Dermis blood vessel endothelial cell (primary cell): ENCODE results near the gene NSD1. TPM values are rescaled to one million over a fixed set of nuclear protein-coding genes. Genes with fewer than 3 reads are reported as not detected.
"Not testable (repeated sequence)": the region's sequence is repeated elsewhere in the genome, so short reads cannot be mapped to it uniquely, and the experiment has no call there.

ENCODE experiments used
- DNase-seq: peaks from one replicate; pipeline ENCODE4 v3.0.0; 2010
- total RNA-seq: library from RNA; depleted of rRNA; stranded (reverse); fragments of >200 nt; gene quantifications from 2 replicates; pipeline ENCODE4 v1.2.3, GENCODE V29; 2014

NSD1 gene
- total RNA-seq, 1 donor from 2014 or later = 48.7 TPM

DNA sequence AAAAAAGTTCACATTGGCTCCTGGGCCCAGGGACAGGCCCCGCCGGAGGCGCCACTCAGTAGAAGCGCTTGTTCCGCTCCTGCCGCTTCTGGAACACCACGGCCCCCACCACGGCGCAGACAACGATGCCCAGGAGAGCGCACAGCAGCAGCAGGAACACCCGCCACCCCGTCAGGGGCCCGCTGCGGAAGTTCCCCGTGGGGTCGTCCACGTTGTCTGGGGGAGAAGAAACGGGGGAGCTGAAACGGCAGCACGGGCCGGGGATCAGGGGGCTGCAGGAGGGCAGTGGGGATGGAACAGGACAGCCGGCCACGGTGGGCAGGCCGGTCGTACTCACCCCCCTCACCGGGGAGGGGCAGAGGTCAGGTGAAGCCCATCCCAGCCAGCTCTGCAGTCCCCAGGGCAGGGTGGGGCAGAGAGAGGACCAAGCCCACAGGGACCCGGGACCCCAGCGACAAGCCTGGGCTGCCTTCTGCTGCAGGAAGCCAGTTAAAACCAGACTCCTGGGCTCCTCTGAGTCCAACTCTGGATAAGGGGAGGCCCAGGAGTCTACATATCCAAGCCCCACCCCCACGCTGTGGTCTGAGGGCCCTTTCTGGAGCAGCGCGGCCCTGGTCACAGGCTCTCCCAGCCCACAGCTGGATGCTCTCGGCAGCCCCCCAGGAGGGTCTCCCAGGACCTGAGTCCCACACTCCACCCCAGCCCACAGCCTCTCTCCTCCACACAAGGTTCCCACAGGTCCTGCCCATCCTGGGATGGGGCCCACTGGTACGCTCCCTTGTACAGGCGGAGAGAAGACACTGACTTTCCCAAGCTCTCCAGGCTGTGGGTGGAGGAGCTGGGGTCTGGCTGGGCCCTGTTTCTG is 198.7 kb downstream of the NSD1 start:
- no peak for DNase-seq

DNA sequence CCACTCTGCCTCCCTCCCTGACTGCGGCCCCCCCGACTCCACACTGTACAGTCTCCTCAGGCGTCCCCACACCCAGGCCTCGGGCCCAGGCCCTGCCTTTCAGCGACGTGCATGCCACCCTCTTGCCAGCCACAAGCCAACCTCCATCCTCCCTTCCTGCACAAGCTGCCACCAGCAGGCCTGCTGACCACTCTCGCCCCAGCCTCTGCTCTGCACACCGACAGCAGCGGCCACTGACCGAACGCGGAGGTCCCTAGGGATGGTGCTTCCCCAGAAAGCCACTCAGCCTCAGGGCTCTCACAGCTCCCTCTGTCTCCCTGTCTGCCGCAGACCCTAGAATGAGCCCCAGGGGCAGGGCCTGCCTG is 199.3 kb downstream of the NSD1 start:
- DNase-seq = no peak

- DNase-seq = no peak
Observed at GRCh38 chr5:177333420-177334154, 200.0 kb downstream of the NSD1 start.

- no peak for DNase-seq
Observed at GRCh38 chr5:177334155-177334551, 200.6 kb downstream of the NSD1 start.

DNA sequence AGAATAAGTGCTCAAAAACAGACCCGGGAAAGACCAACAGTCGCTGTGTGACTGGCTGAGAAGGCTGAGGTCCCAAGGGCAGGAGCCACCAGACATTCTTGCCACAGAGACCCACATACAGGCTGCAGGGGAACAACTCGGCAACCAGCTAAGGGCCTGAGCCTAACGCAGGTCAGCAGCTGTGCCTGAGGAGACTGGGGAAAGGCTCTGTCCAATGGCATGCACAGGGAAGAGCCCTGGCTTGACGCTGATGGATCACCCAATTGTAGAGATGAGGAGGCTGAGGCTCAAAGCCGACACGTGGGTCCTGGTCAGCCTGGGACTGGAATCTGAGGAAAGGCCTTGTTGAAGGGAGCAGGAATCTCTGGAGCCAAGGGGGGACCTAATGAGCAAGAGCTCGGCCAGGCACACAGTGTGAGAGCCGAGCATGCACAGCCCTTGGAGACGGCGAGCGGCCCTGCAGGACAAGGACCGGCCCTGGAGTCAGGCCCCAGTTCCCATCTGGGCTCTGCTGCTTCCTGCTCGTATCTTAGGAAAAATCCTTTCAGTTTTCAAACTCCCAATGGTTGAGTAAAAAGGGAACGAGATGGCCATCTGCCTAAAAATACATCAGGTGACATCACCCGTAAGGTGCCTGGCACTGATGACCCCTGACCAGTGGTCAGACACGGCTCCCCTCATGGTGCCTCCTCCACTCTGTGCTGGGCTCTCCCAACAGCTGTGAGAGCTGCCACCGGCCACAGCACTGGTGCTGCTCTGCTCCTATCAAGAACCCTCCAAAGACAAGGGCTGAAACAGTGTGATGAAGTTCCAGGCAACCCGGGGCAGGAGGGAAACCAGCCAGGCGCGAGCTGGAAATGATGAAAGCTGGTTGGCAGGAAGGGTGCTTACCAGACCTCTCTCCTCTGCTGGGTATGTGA is 201.5 kb downstream of the NSD1 start:
- DNase-seq = no peak

DNA sequence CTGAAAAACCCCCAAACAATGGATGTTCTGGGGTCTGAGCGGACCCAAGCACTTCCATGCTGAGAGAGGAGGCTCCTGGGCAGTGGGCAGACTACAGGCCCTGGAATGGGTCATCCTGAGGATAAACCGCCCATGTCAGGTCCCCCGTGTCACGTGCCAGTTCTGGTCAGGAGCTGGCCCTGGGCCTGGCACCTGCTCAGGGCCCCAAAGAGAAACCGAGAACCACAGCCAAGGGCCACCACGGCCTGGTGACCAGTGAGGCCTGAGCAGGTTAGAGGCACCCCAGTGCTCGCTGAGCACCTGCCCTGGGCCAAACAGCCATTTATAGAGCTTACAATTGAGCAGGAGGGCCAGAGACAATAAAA is 202.1 kb downstream of the NSD1 start:
- DNase-seq = no peak

GRCh38 chr5:177336112-177336511 is 202.5 kb downstream of the NSD1 start:
- peak; percentile 57 for DNase-seq

DNA sequence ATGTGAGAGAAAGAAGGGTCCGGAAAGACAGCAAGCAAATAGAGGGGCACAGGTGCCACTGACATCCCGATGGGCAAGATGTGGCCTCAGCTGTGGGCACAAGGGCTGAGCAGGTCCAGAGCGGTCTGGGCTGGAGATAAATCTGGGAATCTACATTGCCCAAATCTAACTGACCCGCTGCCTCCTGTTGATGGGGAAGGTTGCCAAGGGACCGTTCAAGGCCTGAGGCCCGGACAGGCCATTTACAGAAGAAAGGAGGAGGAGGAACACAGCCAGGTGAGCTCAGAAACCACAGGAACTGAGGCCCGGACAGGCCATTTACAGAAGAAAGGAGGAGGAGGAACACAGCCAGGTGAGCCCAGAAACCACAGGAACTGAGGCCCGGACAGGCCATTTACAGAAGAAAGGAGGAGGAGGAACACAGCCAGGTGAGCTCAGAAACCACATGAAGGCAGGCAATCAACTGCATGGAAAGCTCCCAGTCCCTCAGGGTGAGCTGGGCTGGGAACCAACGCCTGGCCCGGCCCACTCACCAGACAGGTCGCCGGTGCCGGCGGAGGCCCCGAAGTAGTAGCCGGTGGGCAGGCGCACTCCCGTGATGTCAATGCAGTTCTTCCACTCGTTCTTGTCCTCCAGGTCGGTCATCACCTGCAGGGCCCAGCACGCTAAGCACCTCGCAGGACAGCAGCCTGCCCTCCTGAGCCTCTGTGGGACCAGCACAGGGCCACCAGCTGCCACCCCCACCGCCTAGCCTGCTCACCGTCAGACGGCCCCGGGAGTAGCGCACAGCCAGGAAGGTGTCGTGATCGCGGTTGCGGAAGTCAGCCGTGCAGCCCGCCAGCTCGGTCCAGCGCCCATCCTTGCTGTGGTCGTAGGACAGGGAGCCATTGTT is 203.3 kb downstream of the NSD1 start:
- DNase-seq = no peak

DNA sequence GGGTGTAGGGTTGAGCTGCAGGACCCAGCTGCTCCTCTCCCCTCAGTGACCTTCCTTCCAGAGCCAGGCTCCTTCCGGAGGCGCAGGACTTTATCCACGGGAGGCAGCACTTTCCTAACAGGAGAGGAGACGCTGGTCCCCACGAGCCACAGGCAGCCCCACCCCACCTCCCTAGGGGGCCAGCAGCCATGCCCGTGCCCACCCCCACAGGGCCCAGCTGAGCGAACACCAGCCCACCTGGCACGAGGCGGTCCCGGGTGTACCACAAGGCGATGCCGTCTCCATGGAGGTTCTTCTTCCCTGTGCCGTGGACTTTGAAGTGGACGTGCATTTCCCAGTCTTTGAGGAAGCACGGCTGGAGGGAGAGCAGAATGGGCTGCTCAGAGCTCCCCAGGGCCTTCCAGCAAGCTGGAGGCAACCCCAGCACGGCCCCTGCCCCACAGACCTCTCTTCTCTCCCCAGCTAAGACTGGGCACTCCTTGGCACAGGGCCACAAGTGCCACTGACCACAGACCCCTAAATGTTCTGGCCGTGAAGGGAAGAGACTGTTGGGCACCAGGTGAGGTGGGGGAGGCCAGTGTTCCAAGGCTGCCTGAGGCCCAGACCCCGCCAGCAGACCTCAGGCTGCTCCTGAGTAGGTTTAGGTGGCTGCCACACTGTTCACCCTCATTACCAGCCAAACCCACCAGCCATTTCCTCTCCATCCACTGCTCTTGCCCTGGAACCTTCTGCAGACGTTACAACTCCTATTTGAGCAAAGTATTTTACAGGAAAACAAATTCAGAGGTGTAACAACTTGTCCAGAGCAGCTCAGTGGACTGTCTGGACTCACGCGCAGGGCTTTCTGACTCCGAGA is 204.9 kb downstream of the NSD1 start:
- DNase-seq = no peak

- no peak for DNase-seq
Observed at GRCh38 chr5:177339107-177339638, 205.6 kb downstream of the NSD1 start.

GRCh38 chr5:177343000-177343399 is 209.4 kb downstream of the NSD1 start:
- DNase-seq = not testable (repeated sequence)

DNA sequence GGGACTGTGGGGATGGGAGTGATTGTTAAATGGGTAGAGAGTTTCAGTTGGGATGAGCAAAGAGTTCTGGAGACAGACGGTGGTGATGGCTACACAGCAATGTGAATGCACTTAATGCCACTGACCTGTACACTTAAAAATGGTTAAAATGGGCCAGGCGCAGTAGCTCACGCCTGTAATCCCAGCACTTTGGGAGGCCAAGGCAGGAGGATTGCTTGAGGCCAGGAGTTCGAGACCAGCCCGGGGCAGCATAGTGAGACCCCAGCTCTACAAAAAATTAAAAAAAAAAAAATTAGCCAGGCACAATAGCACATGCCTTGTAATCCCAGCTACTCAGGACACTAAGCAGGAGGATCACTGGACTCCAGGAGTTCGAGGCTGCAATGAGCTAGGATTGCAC is 210.2 kb downstream of the NSD1 start:
- DNase-seq = no peak

DNA sequence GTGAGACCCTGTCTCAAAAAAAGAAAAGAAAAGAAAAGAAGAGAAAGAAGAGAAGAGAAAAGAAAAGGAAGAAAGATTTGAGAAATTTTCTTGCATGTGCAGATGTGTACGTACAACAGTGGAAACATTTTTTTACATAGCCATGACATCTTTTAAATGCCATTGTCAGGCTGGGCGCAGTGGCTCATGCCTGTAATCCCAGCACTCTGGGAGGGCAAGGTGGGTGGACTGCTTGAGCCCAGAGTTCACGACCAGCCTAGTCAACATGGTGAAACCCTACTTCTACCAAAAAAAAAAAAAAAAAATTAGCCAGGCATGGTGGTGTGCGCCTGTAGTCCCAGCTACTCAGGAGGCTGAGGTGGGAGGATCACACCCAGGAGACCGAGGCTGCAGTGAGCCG is 211.3 kb downstream of the NSD1 start:
- no peak for DNase-seq

GRCh38 chr5:177346820-177347219 is 213.2 kb downstream of the NSD1 start:
- no peak for DNase-seq

DNA sequence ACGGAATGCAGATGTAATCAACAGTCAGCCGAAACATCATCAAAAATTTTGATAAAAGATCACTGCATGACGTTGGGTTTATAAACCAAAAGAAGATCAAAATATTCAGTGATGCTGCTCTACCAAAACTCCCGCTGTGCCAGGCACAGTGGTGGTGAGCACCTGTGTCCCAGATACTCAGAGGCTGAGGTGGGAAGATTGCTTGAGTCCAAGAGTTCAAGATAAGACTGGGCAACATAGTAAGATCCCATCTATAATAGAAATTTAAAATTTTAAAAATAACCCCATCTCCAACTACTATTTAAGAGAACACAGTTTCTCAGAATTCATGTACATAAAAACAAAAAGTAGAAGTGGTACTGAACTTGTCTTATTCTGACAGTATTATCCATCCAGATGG is 214.1 kb downstream of the NSD1 start:
- no peak for DNase-seq

DNA sequence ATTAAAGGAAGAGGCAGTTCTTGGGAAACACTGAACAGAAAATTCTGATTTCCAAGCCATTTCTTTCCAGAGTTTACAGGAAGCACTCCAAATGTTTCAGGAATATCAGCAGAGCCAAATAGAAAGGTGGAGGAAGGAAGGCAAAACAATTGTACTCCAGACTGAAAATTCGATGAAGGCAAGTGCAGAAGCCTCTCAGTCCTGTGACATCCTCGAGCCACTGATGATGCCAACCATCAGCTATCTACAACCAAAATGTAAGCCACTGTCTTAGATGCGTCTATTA is 215.7 kb downstream of the NSD1 start:
- no peak for DNase-seq

DNA sequence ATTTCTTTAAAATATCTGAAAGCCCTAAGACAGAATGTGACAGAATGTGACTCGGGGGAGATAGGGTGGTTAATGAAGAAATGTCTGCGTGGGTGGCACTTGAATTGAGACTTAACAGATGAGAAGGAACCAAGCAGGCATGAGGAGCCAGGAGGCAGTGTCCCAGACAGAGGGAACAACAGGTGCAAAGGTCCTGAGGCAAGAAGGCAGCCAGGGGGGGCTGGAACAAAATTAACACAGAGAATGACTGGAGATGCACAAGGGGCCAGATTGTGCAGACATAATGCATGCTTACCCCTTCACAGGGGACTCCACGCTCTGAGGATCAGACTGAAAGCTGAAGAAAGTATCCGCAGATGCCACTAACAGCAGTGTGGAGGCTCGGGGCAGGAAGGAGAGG is 216.2 kb downstream of the NSD1 start:
- DNase-seq = no peak
